Activated CD8-positive, alpha-beta T cell treated with anti-CD3 and anti-CD28 coated beads for 36 hours (primary cell): ENCODE data around the gene CDC42BPB. TPM values are rescaled to one million over a fixed set of nuclear protein-coding genes. Genes with fewer than 3 reads are reported as not detected.

Experiments
- ATAC-seq: fragments of 200-7000 bp; cut with Tn5 transposase; one replicate; pipeline ENCODE4 v1.10.0; 2021; ENCODE audit warnings: mild to moderate bottlenecking, moderate library complexity
- CTCF ChIA-PET: fragments of 350-600 bp; sonication (Branson Sonifier 250); formaldehyde crosslinking; loops from one replicate; lab custom pipeline; 2021; ENCODE audit warnings: antibody characterized with exemption; lab: Charles Lee
- POLR2A ChIA-PET: fragments of 350-600 bp; sonication (Branson Sonifier 250); formaldehyde crosslinking; loops from one replicate; lab custom pipeline; 2021; ENCODE audit warnings: antibody characterized with exemption; lab: Charles Lee
- DNase-seq: peaks from one replicate; pipeline ENCODE4 v3.0.0-alpha.2; 2020
- H3K27ac Mint-ChIP-seq: one replicate; pipeline ENCODE4 v1.8.0; 2021; ENCODE audit warnings: mild to moderate bottlenecking, mixed read lengths
- H3K27me3 Mint-ChIP-seq: one replicate; pipeline ENCODE4 v1.8.0; 2021; ENCODE audit warnings: mixed read lengths
- H3K36me3 Mint-ChIP-seq: one replicate; pipeline ENCODE4 v1.8.0; 2021; ENCODE audit warnings: low read depth, mixed read lengths
- H3K4me1 Mint-ChIP-seq: one replicate; pipeline ENCODE4 v1.8.0; 2021; ENCODE audit warnings: low read depth, mixed read lengths
- H3K4me3 Mint-ChIP-seq: one replicate; pipeline ENCODE4 v1.8.0; 2021; ENCODE audit warnings: mild to moderate bottlenecking, moderate library complexity, mixed read lengths
- H3K9me3 Mint-ChIP-seq: one replicate; pipeline ENCODE4 v1.8.0; 2021; ENCODE audit warnings: mixed read lengths
- CTCF ChIP-seq: fragments of 200-600 bp; IDR thresholded peaks from one replicate; pipeline ENCODE4 v1.8.0; 2022; ENCODE audit warnings: antibody characterized with exemption, mild to moderate bottlenecking
- intact Hi-C: fragments of 100-400 bp; cut with micrococcal nuclease; formaldehyde crosslinking; loops from one replicate; pipeline ENCODE4 v1.10.0; 2022
- total RNA-seq, 2 experiments: library from RNA; stranded (reverse); gene quantifications; one replicate each; pipeline ENCODE4 v1.2.3, GENCODE V29; 2021

Gene CDC42BPB
- total RNA-seq, 2 experiments from 2014 or later: 0.72 to 0.96 TPM

GRCh38 chr14:103016594-103016993 is 40.8 kb downstream of the CDC42BPB start:
- ATAC-seq: no peak
- no peak for TF ChIP-seq CTCF
- POLR2A ChIA-PET: no interaction called here

GRCh38 chr14:103016071-103016470 is 41.3 kb downstream of the CDC42BPB start:
- TF ChIP-seq CTCF: no peak
- ChIA-PET POLR2A (no interaction called here), CTCF (interaction anchor here (0.7 kb wide), 1 partner anchor 17 kb away, joined by 3 read pairs; no protein-coding TSS in a partner anchor)
- no peak for DNase-seq
- ATAC-seq: no peak
- intact Hi-C loops: no loop called here
- Mint-ChIP-seq H3K27me3 (peaks cover 7% of the 10 kb centered on the region), H3K4me1 (no peaks in the 10 kb centered on the region), H3K27ac (no peak overlapping the region), H3K9me3 (no peaks in the 10 kb centered on the region), H3K36me3 (no peaks in the 10 kb centered on the region), H3K4me3 (no peak overlapping the region)

More at GRCh38 chr14:103016594-103016993, 40.8 kb downstream of the CDC42BPB start:
- Mint-ChIP-seq H3K36me3 (no peaks in the 10 kb centered on the region), H3K4me3 (no peak overlapping the region), H3K27ac (no peak overlapping the region), H3K9me3 (no peaks in the 10 kb centered on the region), H3K27me3 (peaks cover 9% of the 10 kb centered on the region), H3K4me1 (no peaks in the 10 kb centered on the region)
- intact Hi-C loops: no loop called here
- DNase-seq: no peak
- CTCF ChIA-PET: interaction anchor here (0.7 kb wide), 1 partner anchor 17 kb away, joined by 3 read pairs; no protein-coding TSS in a partner anchor

- ATAC-seq: no peak
- H3K36me3 Mint-ChIP-seq: no peaks in the 10 kb centered on the region
- CTCF ChIA-PET: no interaction called here
- no peaks in the 10 kb centered on the region for H3K4me1 Mint-ChIP-seq
- TF ChIP-seq CTCF: no peak
- H3K9me3 Mint-ChIP-seq: no peaks in the 10 kb centered on the region
- POLR2A ChIA-PET: interaction anchor here (0.6 kb wide), 1 partner anchor 147 kb away, joined by 3 read pairs; no protein-coding TSS in a partner anchor
- intact Hi-C loops: no loop called here
- H3K4me3 Mint-ChIP-seq: no peak overlapping the region
- H3K27ac Mint-ChIP-seq: no peak overlapping the region
- DNase-seq: no peak
- peaks cover 5% of the 10 kb centered on the region for H3K27me3 Mint-ChIP-seq
These were observed 41.9 kb downstream of the CDC42BPB start for GRCh38 chr14:103015426-103015825.

- ATAC-seq (no peak), DNase-seq (no peak)
- Mint-ChIP-seq H3K27ac (no peak overlapping the region), H3K9me3 (no peaks in the 10 kb centered on the region), H3K4me1 (no peaks in the 10 kb centered on the region), H3K36me3 (no peaks in the 10 kb centered on the region), H3K27me3 (peaks cover 5% of the 10 kb centered on the region), H3K4me3 (no peak overlapping the region)
- ChIA-PET CTCF (no interaction called here), POLR2A (no interaction called here)
- no peak for TF ChIP-seq CTCF
- intact Hi-C loops: no loop called here
These were observed 42.7 kb downstream of the CDC42BPB start for GRCh38 chr14:103014466-103015228.

GRCh38 chr14:103013028-103013427 is 44.3 kb downstream of the CDC42BPB start:
- Mint-ChIP-seq H3K9me3 (no peaks in the 10 kb centered on the region), H3K36me3 (no peaks in the 10 kb centered on the region), H3K4me1 (no peaks in the 10 kb centered on the region), H3K27ac (no peak overlapping the region), H3K4me3 (no peak overlapping the region), H3K27me3 (peaks cover 2% of the 10 kb centered on the region)
- ATAC-seq (no peak), DNase-seq (no peak)
- TF ChIP-seq CTCF: no peak
- CTCF ChIA-PET: interaction anchor here (1.0 kb wide), 1 partner anchor 280 kb away, joined by 3 read pairs; no protein-coding TSS in a partner anchor
- intact Hi-C loops: no loop called here
- POLR2A ChIA-PET: no interaction called here
